ENCODE data around the gene RERE. TPM values are rescaled to one million over a fixed set of nuclear protein-coding genes. Genes with fewer than 3 reads are reported as not detected.

RERE gene
- total RNA-seq, 1 donor from 2014 or later, result 78.2 TPM

- intact Hi-C loops (cut with micrococcal nuclease), result no loop called here
Measured at GRCh38 chr1:8464377-8464776, 353.1 kb downstream of the RERE start.

- intact Hi-C loops (cut with micrococcal nuclease), result no loop called here
Measured at GRCh38 chr1:8463144-8463927, 354.1 kb downstream of the RERE start.

- intact Hi-C loops (cut with micrococcal nuclease), result no loop called here
Measured at GRCh38 chr1:8462371-8462892, 355.0 kb downstream of the RERE start.

GRCh38 chr1:8461351-8462110 lies 355.9 kb downstream of the RERE start:
- intact Hi-C loops (cut with micrococcal nuclease), result no loop called here

- intact Hi-C loops (cut with micrococcal nuclease), result no loop called here
Measured at GRCh38 chr1:8460784-8461183, 356.7 kb downstream of the RERE start.

GRCh38 chr1:8460132-8460544 lies 357.3 kb downstream of the RERE start:
- intact Hi-C loops (cut with micrococcal nuclease), result no loop called here

- intact Hi-C loops (cut with micrococcal nuclease), result no loop called here
Measured at GRCh38 chr1:8458607-8459006, 358.8 kb downstream of the RERE start.

GRCh38 chr1:8457760-8458381 lies 359.6 kb downstream of the RERE start:
- intact Hi-C loops (cut with micrococcal nuclease), result no loop called here

GRCh38 chr1:8456991-8457390 lies 360.4 kb downstream of the RERE start:
- intact Hi-C loops (cut with micrococcal nuclease), result no loop called here

- intact Hi-C loops (cut with micrococcal nuclease), result no loop called here
Measured at GRCh38 chr1:8456308-8456912, 361.0 kb downstream of the RERE start.

- intact Hi-C loops (cut with micrococcal nuclease), result no loop called here
Measured at GRCh38 chr1:8455700-8456307, 361.6 kb downstream of the RERE start.

- intact Hi-C loops (cut with micrococcal nuclease), result no loop called here
Measured at GRCh38 chr1:8450312-8450711, 367.1 kb downstream of the RERE start.

GRCh38 chr1:8448911-8449661 lies 368.4 kb downstream of the RERE start:
- intact Hi-C loops (cut with micrococcal nuclease), result loop anchor here (2.0 kb wide), 2 partner anchors 24 to 40 kb away; no protein-coding TSS in a partner anchor

- intact Hi-C loops (cut with micrococcal nuclease), result loop anchor here (2.0 kb wide), 2 partner anchors 24 to 40 kb away; no protein-coding TSS in a partner anchor
Measured at GRCh38 chr1:8448505-8448904, 368.9 kb downstream of the RERE start.

GRCh38 chr1:8447616-8448150 lies 369.8 kb downstream of the RERE start:
- intact Hi-C loops (cut with micrococcal nuclease), result loop anchor here (2.0 kb wide), 3 partner anchors 17 to 39 kb away; no protein-coding TSS in a partner anchor

- intact Hi-C loops (cut with micrococcal nuclease), result loop anchor here (1.0 to 2.0 kb wide), 2 partner anchors 15 to 22 kb away; no protein-coding TSS in a partner anchor
Measured at GRCh38 chr1:8446119-8446518, 371.3 kb downstream of the RERE start.

GRCh38 chr1:8443558-8444194 lies 373.8 kb downstream of the RERE start:
- intact Hi-C loops (cut with micrococcal nuclease), result no loop called here

GRCh38 chr1:8441426-8441825 lies 376.0 kb downstream of the RERE start:
- intact Hi-C loops (cut with micrococcal nuclease), result no loop called here

GRCh38 chr1:8439015-8439702 lies 378.3 kb downstream of the RERE start:
- intact Hi-C loops (cut with micrococcal nuclease), result no loop called here
